H1 (cell line): Measurements from ENCODE around the gene CNGA2. TPM values are rescaled to one million over a fixed set of nuclear protein-coding genes. Genes with fewer than 3 reads are reported as not detected.

ENCODE experiments used
- CTCF ChIA-PET: fragments of 300-600 bp; sonication (Branson Sonifier 250); formaldehyde crosslinking; loops from one replicate; lab custom pipeline; 2021; ENCODE audit not compliant: partially characterized antibody; lab: Charles Lee
- POLR2A ChIA-PET: fragments of 300-600 bp; sonication (Branson Sonifier 250); formaldehyde crosslinking; loops from one replicate; lab custom pipeline; 2021; ENCODE audit warnings: inconsistent platforms; ENCODE audit not compliant: partially characterized antibody; lab: Charles Lee
- DNase-seq, 2 experiments: peaks; one replicate each; pipeline versions ENCODE4 v3.0.0 to v3.0.0-alpha.2; 2010 to 2022; ENCODE audit warnings: low spot score in 2 of 2, low read depth in 1 of 2, mixed read lengths in 1 of 2
- FAIRE-seq: peaks from 2 replicates; lab custom pipeline; 2011; peaks lifted over from hg19 to GRCh38; lab: Jason Lieb, UNC
- H2AFZ ChIP-seq: 2 replicates; pipeline ENCODE4 v1.8.1; 2012; ENCODE audit warnings: low read length, inconsistent platforms
- H2AK5ac ChIP-seq: 2 replicates; pipeline ENCODE4 v1.6.1; 2013; ENCODE audit warnings: low read depth, low read length
- H2BK120ac ChIP-seq: replicated peaks from 2 replicates; pipeline ENCODE3; 2013; ENCODE audit warnings: low read depth, low read length, inconsistent platforms
- H2BK12ac ChIP-seq: 2 replicates; pipeline ENCODE4 v1.6.1; 2013; ENCODE audit warnings: low read depth, low read length
- H2BK15ac ChIP-seq: 2 replicates; pipeline ENCODE4 v1.6.1; 2013; ENCODE audit warnings: low read length
- H2BK20ac ChIP-seq: 2 replicates; pipeline ENCODE4 v1.6.1; 2013; ENCODE audit warnings: low read length
- H2BK5ac ChIP-seq: 2 replicates; pipeline ENCODE4 v1.6.1; 2013; ENCODE audit warnings: low read depth, low read length
- H3K14ac ChIP-seq: 2 replicates; pipeline ENCODE4 v1.6.1; 2013; ENCODE audit warnings: inconsistent platforms; ENCODE audit not compliant: insufficient read length
- H3K18ac ChIP-seq: 2 replicates; pipeline ENCODE4 v1.6.1; 2013; ENCODE audit warnings: low read length; ENCODE audit errors: extremely low read depth
- H3K23ac ChIP-seq: 2 replicates; pipeline ENCODE4 v1.6.1; 2013; ENCODE audit warnings: inconsistent platforms; ENCODE audit not compliant: insufficient read length
- H3K23me2 ChIP-seq: 2 replicates; pipeline ENCODE4 v1.6.1; 2013; ENCODE audit warnings: low read depth, low read length
- H3K27ac ChIP-seq: 2 replicates; pipeline ENCODE4 v1.6.1; 2011; ENCODE audit warnings: low read depth, low read length, inconsistent platforms
- H3K27me3 ChIP-seq, 4 experiments: replicated peaks in 1 of 4; 1 replicate in 1 of 4; 2 replicates in 3 of 4; pipeline versions ENCODE4 v1.6.1 to v1.8.1; 2011 to 2013; ENCODE audit warnings: low read length in 3 of 4, mild to moderate bottlenecking in 3 of 4, inconsistent platforms in 2 of 4, mixed read lengths in 2 of 4, moderate library complexity in 1 of 4; ENCODE audit not compliant: control insufficient read depth in 3 of 4, insufficient read depth in 3 of 4; ENCODE audit errors: extremely low read depth in 1 of 4
- H3K36me3 ChIP-seq, 4 experiments: 2 replicates each; pipeline versions ENCODE4 v1.6.1 to v1.8.1; 2011 to 2013; ENCODE audit warnings: mild to moderate bottlenecking in 4 of 4, low read length in 3 of 4, moderate library complexity in 2 of 4, control low read depth in 1 of 4, inconsistent platforms in 1 of 4; ENCODE audit not compliant: insufficient read depth in 4 of 4, control insufficient read depth in 2 of 4
- H3K4ac ChIP-seq: replicated peaks from 2 replicates; pipeline ENCODE3; 2013; ENCODE audit warnings: low read length, low read depth, mixed read lengths, inconsistent platforms; ENCODE audit not compliant: insufficient read length
- H3K4me1 ChIP-seq, 4 experiments: replicated peaks in 1 of 4; 1 replicate in 1 of 4; 2 replicates in 3 of 4; pipeline versions ENCODE4 v1.6.1 to v1.8.1; 2011 to 2013; ENCODE audit warnings: low read length in 3 of 4, inconsistent platforms in 2 of 4, mixed read lengths in 1 of 4; ENCODE audit not compliant: insufficient read depth in 4 of 4, control insufficient read depth in 3 of 4
- H3K4me2 ChIP-seq, 2 experiments: 2 replicates each; pipeline versions ENCODE4 v1.6.1 to v1.8.1; 2011 to 2013; ENCODE audit warnings: low read depth in 2 of 2, low read length in 2 of 2, control low read depth in 1 of 2, inconsistent platforms in 1 of 2, mild to moderate bottlenecking in 1 of 2; ENCODE audit not compliant: insufficient read depth in 1 of 2
- H3K4me3 ChIP-seq, 4 experiments: fragments of 200-600, 300-600 bp in 1 of 4; sonication (generic), shearing (Covaris generic), sonication (Bioruptor Twin) in 1 of 4; 2 replicates each; pipeline versions ENCODE4 v1.5.1 to v1.8.1; 2011 to 2016; ENCODE audit warnings: low read length in 4 of 4, low read depth in 3 of 4, control low read depth in 2 of 4, inconsistent platforms in 2 of 4, mild to moderate bottlenecking in 2 of 4, mixed read lengths in 1 of 4, moderate library complexity in 1 of 4; ENCODE audit not compliant: insufficient read depth in 2 of 4; ENCODE audit errors: extremely low read depth in 1 of 4
- H3K56ac ChIP-seq: replicated peaks from 2 replicates; pipeline ENCODE3; 2013; ENCODE audit warnings: low read depth, mild to moderate bottlenecking, mixed read lengths, low read length, inconsistent platforms; ENCODE audit not compliant: insufficient read length
- H3K79me1 ChIP-seq: 2 replicates; pipeline ENCODE4 v1.6.1; 2013; ENCODE audit warnings: low read depth, low read length, control low read depth
- H3K79me2 ChIP-seq, 2 experiments: 2 replicates each; pipeline versions ENCODE4 v1.6.1 to v1.8.1; 2012 to 2013; ENCODE audit warnings: low read length in 2 of 2, mild to moderate bottlenecking in 2 of 2, inconsistent platforms in 1 of 2; ENCODE audit not compliant: insufficient read depth in 2 of 2, control insufficient read depth in 1 of 2
- H3K9ac ChIP-seq, 4 experiments: replicated peaks in 1 of 4; 1 replicate in 1 of 4; 2 replicates in 3 of 4; pipeline versions ENCODE4 v1.6.1 to v1.8.1; 2011 to 2013; ENCODE audit warnings: low read depth in 3 of 4, low read length in 3 of 4, control low read depth in 2 of 4, mild to moderate bottlenecking in 2 of 4, moderate library complexity in 2 of 4, inconsistent platforms in 1 of 4; ENCODE audit errors: extremely low read depth in 1 of 4
- H3K9me3 ChIP-seq, 2 experiments: 2 replicates each; pipeline versions ENCODE4 v1.6.1 to v1.8.1; 2012 to 2013; ENCODE audit warnings: mild to moderate bottlenecking in 2 of 2, moderate library complexity in 2 of 2, control low read depth in 1 of 2, inconsistent platforms in 1 of 2, low read depth in 1 of 2, low read length in 1 of 2, mixed read lengths in 1 of 2; ENCODE audit not compliant: insufficient read depth in 2 of 2
- H4K20me1 ChIP-seq, 2 experiments: replicated peaks in 1 of 2; 2 replicates each; pipeline versions ENCODE3 to v1.8.1; 2011 to 2013; ENCODE audit warnings: inconsistent platforms in 2 of 2, low read length in 2 of 2, mild to moderate bottlenecking in 1 of 2; ENCODE audit not compliant: insufficient read depth in 2 of 2, control insufficient read depth in 1 of 2
- H4K5ac ChIP-seq: 2 replicates; pipeline ENCODE4 v1.6.1; 2013; ENCODE audit warnings: low read length, low read depth, mixed read lengths, inconsistent platforms; ENCODE audit not compliant: insufficient read length
- H4K8ac ChIP-seq: 2 replicates; pipeline ENCODE4 v1.8.0; 2013; ENCODE audit warnings: mild to moderate bottlenecking, moderate library complexity, low read length, inconsistent platforms; ENCODE audit not compliant: insufficient read depth; ENCODE audit errors: extremely low read depth
- H4K91ac ChIP-seq: replicated peaks from 2 replicates; pipeline ENCODE3; 2013; ENCODE audit warnings: low read length, mixed read lengths, inconsistent platforms; ENCODE audit not compliant: insufficient read length
- CHD1 ChIP-seq: IDR thresholded peaks from 2 replicates; pipeline ENCODE4 v1.6.1; 2012; ENCODE audit warnings: low read depth, low read length, improper control_type of control experiment
- EZH2 ChIP-seq: fragments of 200-600 bp; sonication (generic); IDR thresholded peaks from 2 replicates; pipeline ENCODE4 v1.7.1; 2012; ENCODE audit warnings: low read depth, mild to moderate bottlenecking, moderate library complexity, low read length, inconsistent platforms; ENCODE audit not compliant: severe bottlenecking
- FOSL1 ChIP-seq: IDR thresholded peaks from 2 replicates; pipeline ENCODE4 v1.6.1; 2011; ENCODE audit warnings: mild to moderate bottlenecking, low read depth, low read length, moderate library complexity; ENCODE audit not compliant: insufficient read depth
- SIX5 ChIP-seq: IDR thresholded peaks from 2 replicates; pipeline ENCODE4 v1.6.1; 2011; ENCODE audit warnings: mild to moderate bottlenecking, low read depth, low read length
- SP4 ChIP-seq: IDR thresholded peaks from 2 replicates; pipeline ENCODE4 v1.6.1; 2012; ENCODE audit warnings: low read length, inconsistent platforms
- SRF ChIP-seq: IDR thresholded peaks from 2 replicates; pipeline ENCODE4 v1.6.1; 2011; ENCODE audit warnings: mild to moderate bottlenecking, low read depth, low read length, moderate library complexity
- TAF1 ChIP-seq: IDR thresholded peaks from 2 replicates; pipeline ENCODE4 v1.6.1; 2011; ENCODE audit warnings: mild to moderate bottlenecking, low read depth, low read length
- WGBS, 2 experiments: shearing (Covaris generic) in 1 of 2; methylation state at CpG; one replicate each; pipeline versions ENCODE4 v1.1.6 to v1.1.7; 2013 to 2015; ENCODE audit warnings: low lambda C conversion rate in 2 of 2, mixed read lengths in 2 of 2, inconsistent platforms in 1 of 2, low coverage in 1 of 2, missing lambda C conversion rate in 1 of 2; ENCODE audit not compliant: insufficient replicate concordance in 2 of 2, insufficient coverage in 1 of 2, insufficient read length in 1 of 2; ENCODE audit errors: extremely low coverage in 1 of 2, missing lambda C conversion rate in 1 of 2; 5-methylcytosine and 5-hydroxymethylcytosine counted together
- polyA plus RNA-seq, 7 experiments: library from polyadenylated mRNA; depleted of rRNA in 3 of 7; stranded (reverse) in 5 of 7; unstranded in 2 of 7; fragments of >200 nt in 5 of 7; fragments of 200-250 nt in 2 of 7; gene quantifications; 1 replicate in 5 of 7; 2 replicates in 1 of 7; 4 replicates in 1 of 7; pipeline versions ENCODE4 v1.2.1 to v1.2.3, GENCODE V29; 2011 to 2013; ENCODE audit warnings: missing spikeins in 2 of 7, mixed read lengths in 2 of 7
- total RNA-seq: library from RNA; stranded (reverse); fragmentation: NEBNext Ultra II Directional; extraction: Animal tissue kit (Norgen Biotek cat#: 25700); gene quantifications from 2 replicates; pipeline ENCODE4 v1.2.1, GENCODE V29; 2021
- TF ChIP-seq, protein P1 (sequence below): IDR thresholded peaks from 2 replicates; pipeline ENCODE4 v1.6.1; 2012; ENCODE audit warnings: inconsistent platforms

Gene CNGA2
- total and polyA plus RNA-seq, 2 of the 8 experiments (the other 6 are each of a cell fraction or from before 2014, with no cell fraction given): not detected

DNA sequence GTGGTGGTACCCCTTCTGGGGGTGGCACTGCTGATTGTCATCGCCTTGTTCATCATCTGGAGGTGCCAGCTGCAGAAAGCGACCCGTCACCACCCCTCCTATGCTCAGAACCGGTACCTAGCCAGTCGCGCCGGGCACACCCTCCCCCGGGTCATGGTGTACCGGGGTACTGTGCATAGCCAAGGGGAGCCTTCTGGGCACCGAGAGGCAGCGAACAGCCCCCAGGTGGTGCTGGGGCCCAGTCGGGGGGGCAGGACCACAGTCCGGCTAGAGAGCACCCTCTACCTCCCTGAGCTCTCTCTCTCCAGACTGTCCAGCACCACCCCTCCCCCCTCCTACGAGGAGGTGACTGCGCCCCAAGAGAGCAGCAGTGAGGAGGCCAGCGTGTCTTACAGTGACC lies 34.0 kb upstream of the CNGA2 start:
- H3K79me1 ChIP-seq: no peaks in the 10 kb centered on the region
- no peak overlapping the region for H3K9ac ChIP-seq
- no peak overlapping the region for H2BK15ac ChIP-seq
- no peak overlapping the region for H3K23ac ChIP-seq
- POLR2A ChIA-PET: no interaction called here
- no peak overlapping the region for H3K27ac ChIP-seq
- no peak overlapping the region for H4K8ac ChIP-seq
- H3K14ac ChIP-seq: no peak overlapping the region
- WGBS, 2 experiments: 81% methylated on average over 5 of the region's 16 CpGs; no CpG with 5 or more reads in 1 of the 2 experiments
- H3K4ac ChIP-seq: no peak overlapping the region
- CTCF ChIA-PET: no interaction called here
- no peak for TF ChIP-seq TAF1
- no peak for TF ChIP-seq SP4
- no peak for TF ChIP-seq EZH2
- no peak for TF ChIP-seq SIX5
- no peak for TF ChIP-seq SRF
- no peak for TF ChIP-seq CHD1
- no peak for TF ChIP-seq FOSL1
- TF ChIP-seq, protein P1, sequence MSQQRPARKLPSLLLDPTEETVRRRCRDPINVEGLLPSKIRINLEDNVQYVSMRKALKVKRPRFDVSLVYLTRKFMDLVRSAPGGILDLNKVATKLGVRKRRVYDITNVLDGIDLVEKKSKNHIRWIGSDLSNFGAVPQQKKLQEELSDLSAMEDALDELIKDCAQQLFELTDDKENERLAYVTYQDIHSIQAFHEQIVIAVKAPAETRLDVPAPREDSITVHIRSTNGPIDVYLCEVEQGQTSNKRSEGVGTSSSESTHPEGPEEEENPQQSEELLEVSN: no peak
- no peak for FAIRE-seq
- no peak overlapping the region for H2BK120ac ChIP-seq
- H3K36me3 ChIP-seq: no peaks in the 10 kb centered on the region
- H3K18ac ChIP-seq: no peak overlapping the region
- no peak overlapping the region for H2BK20ac ChIP-seq
- no peak overlapping the region for H2BK5ac ChIP-seq
- H3K4me1 ChIP-seq: peaks cover 0 to 4% (median 0%) of the 10 kb centered on the region in 4 experiments; a peak in 1 of 7 replicates
- H2BK12ac ChIP-seq: no peak overlapping the region
- no peaks in the 10 kb centered on the region for H3K79me2 ChIP-seq
- no peak overlapping the region for H3K4me2 ChIP-seq
- no peak overlapping the region for H4K91ac ChIP-seq
- no peak overlapping the region for H3K4me3 ChIP-seq
- no peak overlapping the region for H2AK5ac ChIP-seq
- H3K23me2 ChIP-seq: no peaks in the 10 kb centered on the region
- H3K56ac ChIP-seq: no peak overlapping the region
- H4K5ac ChIP-seq: no peak overlapping the region
- DNase-seq: no peak
- peaks cover 0 to 6% (median 1%) of the 10 kb centered on the region in 4 experiments; a peak in 2 of 7 replicates for H3K27me3 ChIP-seq
- no peak overlapping the region for H2AFZ ChIP-seq
- H3K9me3 ChIP-seq: no peaks in the 10 kb centered on the region
- H4K20me1 ChIP-seq: no peaks in the 10 kb centered on the region
